SJCRH30 (cell line): Measurements from ENCODE around the gene CFD. TPM values are rescaled to one million over a fixed set of nuclear protein-coding genes. Genes with fewer than 3 reads are reported as not detected.
"Not testable (repeated sequence)": the region's sequence is repeated elsewhere in the genome, so short reads cannot be mapped to it uniquely, and the experiment has no call there.

ENCODE experiments used
- DNase-seq, 2 experiments: peaks; one replicate each; pipeline ENCODE4 v3.0.0-alpha.2; 2015 to 2020
- H3K27ac ChIP-seq: fragments of 250-450 bp; sonication (Bioruptor Pico); 2 replicates; pipeline ENCODE4 v1.5.1; 2020; ENCODE audit warnings: mild to moderate bottlenecking, moderate library complexity
- H3K27me3 ChIP-seq: fragments of 250-450 bp; sonication (Bioruptor Pico); 2 replicates; pipeline ENCODE4 v1.5.1; 2020; ENCODE audit warnings: mild to moderate bottlenecking, moderate library complexity
- H3K36me3 ChIP-seq: fragments of 250-450 bp; sonication (Bioruptor Pico); 2 replicates; pipeline ENCODE4 v1.5.1; 2020; ENCODE audit warnings: mild to moderate bottlenecking, moderate library complexity
- H3K4me1 ChIP-seq: fragments of 250-450 bp; sonication (Bioruptor Pico); 2 replicates; pipeline ENCODE4 v1.5.1; 2020; ENCODE audit warnings: mild to moderate bottlenecking, moderate library complexity
- H3K4me3 ChIP-seq: fragments of 250-450 bp; sonication (Bioruptor Pico); 2 replicates; pipeline ENCODE4 v1.5.1; 2020; ENCODE audit warnings: mild to moderate bottlenecking, moderate library complexity
- H3K9me3 ChIP-seq: fragments of 250-450 bp; sonication (Bioruptor Pico); replicated peaks from 2 replicates; pipeline ENCODE4 v1.5.1; 2020; ENCODE audit warnings: mild to moderate bottlenecking, moderate library complexity
- total RNA-seq: library from RNA; depleted of rRNA; stranded (reverse); fragments of >200 nt; shearing (Covaris generic); gene quantifications from 2 replicates; pipeline ENCODE4 v1.2.3, GENCODE V29; 2014

Gene CFD
- total RNA-seq, 1 experiment from 2014 or later, result 0.08 TPM

DNA sequence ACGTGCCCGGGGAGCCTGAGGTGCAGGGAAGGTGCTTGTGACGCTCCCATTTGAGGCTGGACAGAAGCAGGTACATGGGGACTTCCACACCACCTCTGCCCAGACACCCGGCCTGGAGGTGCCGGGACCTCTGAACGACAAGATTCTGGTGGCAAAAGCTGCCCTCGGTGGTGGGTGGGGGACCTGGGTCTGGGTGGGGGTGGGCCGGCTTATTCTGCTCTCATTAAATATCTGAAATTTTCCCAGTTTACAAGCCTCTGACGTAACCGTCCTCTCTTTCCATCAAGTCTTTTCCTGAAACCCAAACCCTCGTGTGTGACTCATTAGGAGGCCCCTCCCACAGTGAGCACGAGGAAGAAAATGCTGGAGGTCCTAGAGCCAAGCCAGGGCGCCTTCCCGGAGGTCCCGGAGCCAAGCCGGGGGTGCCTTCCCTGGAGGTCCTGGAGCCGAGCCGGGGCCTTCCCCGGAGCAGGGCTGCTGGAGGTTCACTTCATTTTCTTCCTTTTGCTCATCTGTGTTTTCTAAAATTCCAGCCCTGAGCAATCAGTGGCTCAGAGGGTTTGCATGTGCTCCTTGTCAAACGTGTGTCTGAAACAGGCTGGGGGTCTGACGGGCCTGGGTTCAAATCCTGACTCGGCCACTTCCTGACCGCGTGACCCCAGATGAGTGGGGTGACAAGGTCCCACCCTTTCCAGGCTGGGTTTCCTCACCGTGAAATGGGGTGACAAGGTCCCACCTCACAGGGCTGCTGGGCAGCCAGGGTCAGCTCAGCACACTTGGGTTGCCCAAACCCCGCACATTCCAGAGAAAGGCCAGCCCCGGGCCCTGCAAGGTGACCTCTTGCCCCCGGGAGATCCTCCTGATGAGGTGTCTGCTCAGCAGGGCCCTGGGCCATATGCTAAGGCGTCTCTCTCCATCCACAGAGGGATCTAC, 10.0 kb downstream of the CFD start:
- Histone ChIP-seq H3K9me3 (no peaks in the 10 kb centered on the region), H3K4me1 (no peaks in the 10 kb centered on the region), H3K4me3 (no peak overlapping the region), H3K36me3 (peaks cover 11% of the 10 kb centered on the region; the same call in 1 of the 2 replicates), H3K27me3 (no peaks in the 10 kb centered on the region), H3K27ac (no peak overlapping the region)
- DNase-seq, result no peak

DNA sequence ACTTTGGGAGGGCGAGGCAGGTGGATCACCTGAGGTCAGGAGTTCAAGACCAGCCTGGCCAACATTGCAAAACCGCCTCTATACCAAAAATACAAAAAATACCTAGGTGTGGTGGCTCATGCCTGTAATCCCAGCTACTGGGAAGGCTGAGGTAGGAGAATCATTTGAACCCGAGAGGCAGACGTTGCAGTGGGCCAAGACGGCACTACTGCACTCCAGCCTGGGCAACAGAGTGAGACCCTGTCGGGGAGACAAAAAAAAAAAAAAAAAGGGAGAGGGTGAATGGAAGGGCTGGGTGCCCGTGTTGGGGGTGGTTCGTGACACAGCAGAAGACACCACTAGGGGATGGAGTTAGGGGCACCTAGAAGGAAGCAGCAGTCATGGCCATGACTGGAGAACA, 10.8 kb downstream of the CFD start:
- no peaks in the 10 kb centered on the region for H3K4me1 ChIP-seq
- peaks cover 11% of the 10 kb centered on the region; the same call in 1 of the 2 replicates for H3K36me3 ChIP-seq
- DNase-seq, result no peak
- no peak overlapping the region for H3K27ac ChIP-seq
- H3K4me3 ChIP-seq, result no peak overlapping the region
- no peaks in the 10 kb centered on the region for H3K27me3 ChIP-seq
- no peaks in the 10 kb centered on the region for H3K9me3 ChIP-seq

DNA sequence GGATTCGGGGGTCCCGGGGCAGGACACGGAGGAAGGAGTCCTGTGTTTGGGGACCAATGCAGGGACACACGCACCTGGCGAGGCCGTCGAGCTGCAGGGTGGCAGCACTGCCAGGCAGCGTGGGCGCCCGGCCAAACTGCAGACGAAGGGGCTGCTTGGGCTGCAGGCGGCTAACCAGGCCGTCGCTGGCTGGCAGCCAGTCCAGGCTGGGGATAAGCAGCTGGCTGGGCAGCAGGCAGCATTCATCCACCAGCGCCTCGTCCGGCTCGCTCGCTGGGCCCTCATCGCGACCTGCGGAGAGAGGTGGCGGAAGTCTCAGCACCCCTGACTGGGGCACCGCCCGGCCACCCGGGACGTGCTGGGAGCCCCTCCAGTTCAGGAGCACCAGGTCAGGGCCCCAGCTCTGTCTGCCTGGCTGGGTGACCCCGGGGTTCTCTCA, 11.5 kb downstream of the CFD start:
- Histone ChIP-seq H3K4me3 (no peak overlapping the region), H3K4me1 (no peaks in the 10 kb centered on the region), H3K9me3 (no peaks in the 10 kb centered on the region), H3K27ac (no peak overlapping the region), H3K36me3 (peaks cover 11% of the 10 kb centered on the region; the same call in 1 of the 2 replicates), H3K27me3 (no peaks in the 10 kb centered on the region)
- no peak for DNase-seq

DNA sequence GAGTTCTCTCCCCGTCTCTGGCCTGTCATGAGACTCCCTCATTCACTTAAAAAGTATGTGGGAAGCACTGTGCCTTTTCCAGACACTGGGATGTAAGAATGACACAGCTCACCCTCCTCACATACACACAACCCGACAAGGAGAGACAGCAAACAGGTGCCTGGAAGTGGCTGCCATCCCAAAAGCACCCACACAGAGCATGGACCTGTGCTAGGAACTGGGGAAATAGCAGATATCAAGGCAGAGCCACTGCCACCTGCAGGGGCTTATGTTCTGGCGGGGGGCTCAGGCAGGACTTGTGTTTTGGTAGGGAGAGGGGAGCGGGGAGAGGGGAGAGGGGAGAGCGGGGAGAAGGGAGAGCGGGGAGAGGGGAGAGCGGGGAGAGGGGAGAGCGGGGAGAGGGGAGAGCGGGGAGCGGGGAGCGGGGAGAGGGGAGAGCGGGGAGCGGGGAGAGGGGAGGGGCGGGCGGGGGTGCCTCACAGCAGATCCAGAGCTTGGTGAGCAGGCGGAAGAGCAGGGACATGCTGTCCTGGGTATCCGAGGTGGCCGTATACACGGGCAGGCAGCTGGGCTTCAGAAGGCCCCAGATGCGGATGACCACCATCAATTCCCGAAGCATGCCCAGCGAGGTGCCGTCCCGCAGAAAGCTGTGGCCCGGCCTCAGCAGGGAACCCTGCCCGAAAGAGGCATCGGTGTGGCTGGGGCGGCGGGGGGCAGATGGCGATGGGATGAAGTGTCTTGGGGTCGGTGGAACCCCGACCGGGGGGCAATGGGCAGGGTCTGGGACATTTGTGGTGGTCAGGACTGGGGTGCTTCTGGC, 12.2 kb downstream of the CFD start:
- H3K9me3 ChIP-seq, result no peaks in the 10 kb centered on the region
- DNase-seq, result no peak
- H3K4me3 ChIP-seq, result no peak overlapping the region
- no peaks in the 10 kb centered on the region for H3K4me1 ChIP-seq
- H3K36me3 ChIP-seq, result peaks cover 11% of the 10 kb centered on the region; the same call in 1 of the 2 replicates
- no peak overlapping the region for H3K27ac ChIP-seq
- no peaks in the 10 kb centered on the region for H3K27me3 ChIP-seq

DNA sequence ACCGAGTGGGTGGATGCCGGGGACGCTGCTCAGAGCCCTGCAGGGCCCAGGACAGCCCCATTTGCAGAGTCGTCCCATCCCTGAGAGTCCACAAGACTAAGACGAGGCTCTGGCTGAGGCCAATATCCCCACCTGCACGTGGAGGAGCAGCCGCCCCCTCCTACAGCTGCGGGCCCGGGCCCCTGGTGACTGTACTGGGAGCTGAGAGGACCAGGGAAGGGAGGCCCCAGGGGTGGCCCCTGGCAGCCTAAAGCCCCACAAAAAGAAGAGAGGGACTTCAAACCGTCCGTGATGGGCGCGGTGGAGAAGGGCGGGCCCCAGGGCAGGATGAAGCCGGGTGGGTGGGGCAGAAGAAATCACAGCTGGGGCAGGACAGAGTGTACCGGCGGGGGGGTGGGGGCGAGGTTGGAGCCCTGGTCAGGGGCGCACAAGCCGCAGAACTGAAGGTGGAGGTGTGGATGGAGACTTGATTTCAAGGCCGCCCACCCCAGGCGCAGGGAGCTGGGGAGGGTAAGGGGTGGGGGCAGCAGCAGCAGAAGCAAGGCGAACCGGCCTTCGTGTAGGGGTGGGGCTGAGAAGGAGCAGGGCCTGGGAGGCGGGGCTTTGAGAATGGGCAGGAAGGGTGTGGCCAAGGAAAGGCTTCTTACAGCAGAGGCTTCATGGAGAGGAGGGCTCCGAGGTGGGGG, 12.9 kb downstream of the CFD start:
- Histone ChIP-seq H3K27ac (no peak overlapping the region), H3K9me3 (no peaks in the 10 kb centered on the region)
- DNase-seq, result peak; percentile 47 to 48

DNA sequence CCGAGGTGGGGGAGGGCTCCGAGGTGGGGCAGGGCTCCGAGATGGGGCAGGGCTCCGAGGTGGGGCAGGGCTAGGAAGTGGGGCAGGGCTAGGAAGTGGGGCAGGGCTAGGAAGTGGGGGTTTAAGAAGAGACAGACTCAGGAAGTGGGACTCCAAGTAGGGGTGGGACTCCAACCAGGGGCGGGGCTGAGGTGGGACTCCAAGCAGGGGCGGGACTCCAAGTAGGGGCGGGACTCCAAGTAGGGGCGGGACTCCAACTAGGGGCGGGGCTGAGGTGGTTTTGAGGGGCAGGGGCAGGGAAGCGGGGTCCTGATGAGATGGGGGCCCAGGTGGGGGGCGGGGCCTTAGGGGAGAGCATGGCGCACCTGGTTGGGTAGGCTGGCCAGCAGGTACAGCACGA, 13.6 kb downstream of the CFD start:
- H3K27me3 ChIP-seq, result no peaks in the 10 kb centered on the region
- no peaks in the 10 kb centered on the region for H3K9me3 ChIP-seq
- H3K4me1 ChIP-seq, result no peaks in the 10 kb centered on the region
- H3K4me3 ChIP-seq, result no peak overlapping the region
- peaks cover 7% of the 10 kb centered on the region; the same call in 1 of the 2 replicates for H3K36me3 ChIP-seq
- H3K27ac ChIP-seq, result no peak overlapping the region
- DNase-seq, result peak; percentile 37 to 45

More for the DNA sequence above, 12.9 kb downstream of the CFD start:
- Histone ChIP-seq H3K4me1 (no peaks in the 10 kb centered on the region), H3K4me3 (no peak overlapping the region), H3K27me3 (no peaks in the 10 kb centered on the region), H3K36me3 (peaks cover 10% of the 10 kb centered on the region; the same call in 1 of the 2 replicates)

DNA sequence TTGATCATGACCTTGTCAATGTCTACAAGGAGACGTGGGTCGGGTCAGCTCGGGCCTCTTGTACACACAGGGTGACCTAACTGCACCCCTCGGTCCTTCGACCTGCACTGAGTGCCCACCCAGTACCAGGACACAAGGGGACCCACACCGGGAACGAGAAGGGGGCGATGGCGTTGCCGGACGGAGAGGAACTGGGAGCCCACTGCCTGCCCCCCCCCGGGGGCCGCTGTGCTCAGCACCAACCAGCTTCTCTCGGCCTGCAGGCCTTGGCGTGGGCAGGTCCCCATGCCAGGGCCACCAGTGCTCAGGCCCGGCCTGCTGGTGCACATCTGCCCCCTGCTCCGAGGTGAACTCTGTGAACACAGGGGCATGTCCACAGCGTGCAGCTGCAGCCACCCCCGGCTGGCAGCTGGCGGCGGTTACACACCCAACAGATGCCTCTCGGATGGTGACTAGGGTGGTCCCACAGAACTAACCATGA, 14.1 kb downstream of the CFD start:
- no peaks in the 10 kb centered on the region for H3K4me1 ChIP-seq
- H3K27me3 ChIP-seq, result no peaks in the 10 kb centered on the region
- H3K4me3 ChIP-seq, result no peak overlapping the region
- H3K36me3 ChIP-seq, result peaks cover 7% of the 10 kb centered on the region; the same call in 1 of the 2 replicates
- H3K27ac ChIP-seq, result no peak overlapping the region
- DNase-seq, result no peak
- no peaks in the 10 kb centered on the region for H3K9me3 ChIP-seq

DNA sequence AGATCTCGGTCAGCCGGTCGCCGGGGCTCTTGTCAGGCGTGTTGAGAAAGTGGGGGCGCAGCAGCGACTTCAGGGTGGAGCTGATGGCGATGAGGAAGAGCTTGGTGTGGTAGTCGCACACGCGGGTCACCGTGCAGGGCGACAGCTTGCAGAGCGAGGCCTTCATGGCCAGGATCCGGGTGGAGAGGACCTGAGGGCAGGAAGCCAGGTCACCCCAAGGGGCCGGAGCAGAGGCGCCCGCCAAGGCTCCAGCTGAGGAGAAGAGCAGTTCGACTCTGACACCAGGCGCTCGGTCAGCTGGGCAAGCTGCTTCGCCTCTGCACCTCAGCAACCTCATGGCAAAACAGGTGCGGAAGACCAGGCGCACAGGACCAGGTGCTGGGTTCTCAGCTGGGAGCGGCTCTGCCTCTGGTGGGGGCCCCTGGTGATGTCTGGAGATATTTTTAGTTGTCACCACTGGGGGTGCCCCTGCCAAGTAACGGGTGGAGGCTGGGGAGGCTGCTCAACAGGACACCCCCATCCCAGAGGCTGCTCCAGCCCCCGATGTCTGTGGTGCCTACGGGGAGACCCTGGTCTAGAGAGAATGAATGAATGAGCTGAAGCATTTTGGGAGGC, 15.9 kb downstream of the CFD start:
- no peak overlapping the region for H3K4me3 ChIP-seq
- H3K27me3 ChIP-seq, result no peaks in the 10 kb centered on the region
- H3K27ac ChIP-seq, result no peak overlapping the region
- DNase-seq, result no peak
- peaks cover 3% of the 10 kb centered on the region; the same call in 1 of the 2 replicates for H3K36me3 ChIP-seq
- H3K4me1 ChIP-seq, result no peaks in the 10 kb centered on the region
- H3K9me3 ChIP-seq, result no peaks in the 10 kb centered on the region

DNA sequence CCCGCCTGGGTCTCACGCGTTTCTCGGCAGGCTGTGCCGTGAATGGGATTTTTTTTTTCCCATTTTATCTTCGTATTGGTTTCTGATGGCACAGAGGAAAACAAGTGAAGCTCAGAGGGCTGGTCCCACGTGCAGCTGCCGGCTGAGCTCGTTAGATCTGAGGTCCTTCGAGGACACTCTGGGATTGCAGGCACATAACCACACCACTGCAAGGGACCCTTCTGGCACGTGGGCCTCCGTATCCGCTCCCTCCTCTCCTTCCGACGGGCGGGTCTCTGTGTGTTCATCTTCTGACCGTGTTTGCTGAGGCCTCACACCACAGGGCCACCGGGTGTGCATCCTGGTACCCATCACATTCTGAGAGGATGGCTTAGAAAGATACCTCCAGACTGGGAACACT, 16.6 kb downstream of the CFD start:
- H3K36me3 ChIP-seq, result peaks cover 3% of the 10 kb centered on the region; the same call in 1 of the 2 replicates
- no peak overlapping the region for H3K4me3 ChIP-seq
- peak in 1 of 2 experiments; percentile 30 for DNase-seq
- H3K27ac ChIP-seq, result no peak overlapping the region
- H3K4me1 ChIP-seq, result no peaks in the 10 kb centered on the region
- no peaks in the 10 kb centered on the region for H3K9me3 ChIP-seq
- H3K27me3 ChIP-seq, result no peaks in the 10 kb centered on the region

DNA sequence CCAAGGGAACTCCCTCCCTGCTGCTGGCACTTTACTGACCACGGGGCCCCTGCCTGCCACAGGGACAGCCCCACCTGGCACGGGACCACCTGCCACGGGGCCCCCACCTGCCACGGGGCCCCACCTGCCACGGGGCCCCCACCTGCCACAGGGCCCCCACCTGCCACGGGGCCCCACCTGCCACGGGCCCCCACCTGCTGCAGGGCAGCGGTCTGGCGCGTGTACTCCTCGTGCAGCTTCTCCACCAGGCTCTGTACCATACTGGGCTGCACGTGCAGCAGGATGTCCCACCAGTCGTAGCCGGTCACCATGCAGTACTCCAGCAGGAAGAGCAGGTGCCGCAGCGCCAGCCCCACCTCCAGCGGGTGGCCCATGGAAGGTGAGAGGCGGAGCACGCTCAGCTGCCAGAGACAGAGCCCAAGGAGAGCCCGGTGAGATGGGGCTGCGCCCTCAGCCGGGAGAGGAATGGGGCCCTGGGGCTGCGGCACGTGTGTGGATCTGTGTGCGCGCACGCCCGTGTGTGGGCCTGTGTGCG, 17.4 kb downstream of the CFD start:
- Histone ChIP-seq H3K9me3 (no peaks in the 10 kb centered on the region), H3K27me3 (no peaks in the 10 kb centered on the region), H3K36me3 (peaks cover 9% of the 10 kb centered on the region), H3K4me1 (no peaks in the 10 kb centered on the region), H3K4me3 (no peak overlapping the region), H3K27ac (no peak overlapping the region)
- no peak for DNase-seq

DNA sequence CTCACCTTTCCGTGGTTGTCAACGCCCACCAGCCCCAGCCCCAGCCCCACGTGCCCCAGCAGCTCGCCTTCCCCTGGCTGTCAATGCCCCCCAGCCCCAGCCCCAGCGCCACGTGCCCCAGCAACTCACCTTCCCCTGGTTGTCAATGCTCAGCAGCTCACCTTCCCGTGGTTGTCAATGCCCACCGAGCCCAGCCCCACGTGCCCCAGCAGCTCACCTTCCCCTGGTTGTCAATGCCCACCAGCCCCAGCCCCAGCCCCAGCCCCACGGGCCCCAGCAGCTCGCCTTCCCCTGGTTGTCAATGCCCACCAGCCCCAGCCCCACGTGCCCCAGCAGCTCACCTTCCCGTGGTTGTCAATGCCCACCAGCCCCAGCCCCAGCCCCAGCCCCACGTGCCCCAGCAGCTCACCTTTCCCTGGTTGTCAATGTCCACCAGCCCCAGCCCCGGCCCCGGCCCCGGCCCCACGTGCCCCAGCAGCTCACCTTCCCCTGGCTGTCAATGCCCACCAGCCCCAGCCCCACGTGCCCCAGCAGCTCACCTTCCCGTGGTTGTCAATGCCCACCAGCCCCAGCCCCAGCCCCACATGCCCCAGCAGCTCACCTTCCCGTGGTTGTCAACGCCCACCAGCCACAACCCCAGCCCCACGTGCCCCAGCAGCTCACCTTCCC, 18.7 kb downstream of the CFD start:
- H3K9me3 ChIP-seq, H3K4me1 ChIP-seq, H3K27me3 ChIP-seq, H3K4me3 ChIP-seq, H3K27ac ChIP-seq, DNase-seq: not testable (repeated sequence)
- H3K36me3 ChIP-seq, result peaks cover 14% of the 10 kb centered on the region

DNA sequence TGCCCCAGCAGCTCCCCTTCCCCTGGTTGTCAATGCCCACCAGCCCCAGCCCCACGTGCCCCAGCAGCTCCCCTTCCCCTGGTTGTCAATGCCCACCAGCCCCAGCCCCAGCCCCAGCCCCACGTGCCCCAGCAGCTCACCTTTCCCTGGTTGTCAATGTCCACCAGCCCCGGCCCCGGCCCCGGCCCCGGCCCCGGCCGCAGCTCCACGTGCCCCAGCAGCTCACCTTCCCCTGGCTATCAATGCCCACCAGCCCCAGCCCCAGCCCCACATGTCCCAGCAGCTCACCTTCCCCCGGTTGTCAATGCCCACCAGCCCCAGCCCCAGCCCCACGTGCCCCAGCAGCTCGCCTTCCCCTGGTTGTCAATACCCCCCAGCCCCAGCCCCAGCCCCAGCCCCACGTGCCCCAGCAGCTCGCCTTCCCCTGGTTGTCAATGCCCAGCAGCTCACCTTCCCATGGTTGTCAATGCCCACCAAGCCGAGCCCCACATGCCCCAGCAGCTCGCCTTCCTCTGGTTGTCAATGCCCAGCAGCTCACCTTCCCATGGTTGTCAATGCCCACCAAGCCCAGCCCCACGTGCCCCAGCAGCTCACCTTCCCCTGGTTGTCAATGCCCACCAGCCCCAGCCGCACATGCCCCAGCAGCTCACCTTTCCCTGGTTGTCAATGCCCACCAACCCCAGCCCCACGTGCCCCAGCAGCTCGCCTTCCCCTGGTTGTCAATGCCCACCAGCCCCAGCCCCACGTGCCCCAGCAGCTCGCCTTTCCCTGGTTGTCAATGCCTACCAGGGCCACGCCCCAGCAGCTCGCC, 19.5 kb downstream of the CFD start:
- H3K36me3 ChIP-seq, result peaks cover 14% of the 10 kb centered on the region
- H3K4me3 ChIP-seq, H3K27me3 ChIP-seq, H3K9me3 ChIP-seq, H3K4me1 ChIP-seq, DNase-seq, H3K27ac ChIP-seq: not testable (repeated sequence)
